ENCODE measurements around the gene PDE6C. TPM values are rescaled to one million over a fixed set of nuclear protein-coding genes. Genes with fewer than 3 reads are reported as not detected.

PDE6C gene
- total RNA-seq, 6 donors from 2014 or later: not detected

- DNase-seq (no peak), ATAC-seq (ENCODE audit: low FRiP score in 2 of 2) (no peak)
- TF ChIP-seq POLR2A (IDR thresholded peaks at IDR 0.05) (no peak), CTCF (IDR thresholded peaks at IDR 0.05) (no peak), POLR2AphosphoS5 (IDR thresholded peaks at IDR 0.05) (no peak), EP300 (IDR thresholded peaks at IDR 0.05) (no peak)
- Histone ChIP-seq H3K27me3 (no peaks in the 10 kb centered on the region), H3K27ac (no peak overlapping the region), H3K4me1 (peaks cover 0 to 7% (median 5%) of the 10 kb centered on the region in 4 donors), H3K36me3 (no peaks in the 10 kb centered on the region), H3K9me3 (no peaks in the 10 kb centered on the region), H3K4me3 (no peak overlapping the region)
These were observed 95.3 kb downstream of the PDE6C start for GRCh38 chr10:93707623-93708022.

- TF ChIP-seq POLR2A (IDR thresholded peaks at IDR 0.05) (no peak), EP300 (IDR thresholded peaks at IDR 0.05) (no peak), CTCF (IDR thresholded peaks at IDR 0.05) (no peak), POLR2AphosphoS5 (IDR thresholded peaks at IDR 0.05) (no peak)
- Histone ChIP-seq H3K4me1 (no peaks in the 10 kb centered on the region), H3K4me3 (no peak overlapping the region), H3K36me3 (no peaks in the 10 kb centered on the region), H3K27ac (no peak overlapping the region), H3K27me3 (no peaks in the 10 kb centered on the region), H3K9me3 (no peaks in the 10 kb centered on the region)
- DNase-seq (no peak), ATAC-seq (ENCODE audit: low FRiP score in 2 of 2) (no peak)
- WGBS, 2 donors: 65 to 67% methylated on average over 5 of the region's 5 CpGs
These were observed 98.1 kb downstream of the PDE6C start for GRCh38 chr10:93710333-93710909.

GRCh38 chr10:93711891-93712290 lies 99.6 kb downstream of the PDE6C start:
- Histone ChIP-seq H3K27ac (no peak overlapping the region), H3K4me3 (no peak overlapping the region), H3K4me1 (no peaks in the 10 kb centered on the region), H3K36me3 (no peaks in the 10 kb centered on the region), H3K27me3 (no peaks in the 10 kb centered on the region), H3K9me3 (no peaks in the 10 kb centered on the region)
- DNase-seq (no peak), ATAC-seq (ENCODE audit: low FRiP score in 2 of 2) (no peak)
- TF ChIP-seq EP300 (IDR thresholded peaks at IDR 0.05): no peak
- WGBS, 2 donors: 61% methylated on average over 3 of the region's 3 CpGs

- Histone ChIP-seq H3K4me1 (no peaks in the 10 kb centered on the region), H3K36me3 (no peaks in the 10 kb centered on the region), H3K27me3 (no peaks in the 10 kb centered on the region), H3K9me3 (no peaks in the 10 kb centered on the region), H3K4me3 (no peak overlapping the region), H3K27ac (no peak overlapping the region)
- WGBS, 2 donors: 55 to 89% methylated on average over 2 of the region's 2 CpGs
- DNase-seq (no peak), ATAC-seq (ENCODE audit: low FRiP score in 2 of 2) (no peak)
- TF ChIP-seq POLR2AphosphoS5 (IDR thresholded peaks at IDR 0.05) (no peak), CTCF (IDR thresholded peaks at IDR 0.05) (no peak), POLR2A (IDR thresholded peaks at IDR 0.05) (no peak), EP300 (IDR thresholded peaks at IDR 0.05) (no peak)
These were observed 100.3 kb downstream of the PDE6C start for GRCh38 chr10:93712593-93712992.

- 81 to 88% methylated on average over 5 of the region's 5 CpGs for WGBS, 2 donors
- ATAC-seq (ENCODE audit: low FRiP score in 2 of 2) (no peak), DNase-seq (no peak)
- Histone ChIP-seq H3K4me3 (no peak overlapping the region), H3K9me3 (no peaks in the 10 kb centered on the region), H3K27me3 (no peaks in the 10 kb centered on the region), H3K4me1 (no peaks in the 10 kb centered on the region), H3K27ac (no peak overlapping the region), H3K36me3 (no peaks in the 10 kb centered on the region)
- TF ChIP-seq EP300 (IDR thresholded peaks at IDR 0.05) (no peak), POLR2A (IDR thresholded peaks at IDR 0.05) (no peak), POLR2AphosphoS5 (IDR thresholded peaks at IDR 0.05) (no peak), CTCF (IDR thresholded peaks at IDR 0.05) (no peak)
These were observed 103.0 kb downstream of the PDE6C start for GRCh38 chr10:93715345-93715744.

Other genes with a start within 250 kb of the PDE6C start
- 100 to 1,000 TPM in 4 of 6 donors, 10 to 100 TPM in 2; 83.9 to 168 (median 129) TPM for gene MYOF, start 130.2 kb upstream of the PDE6C start, total RNA-seq
- 1 to 10 TPM in 5 of 6 donors, not detected in 1; 1.3 to 3.3 (median 2.3) TPM for gene CEP55, start 115.9 kb upstream of the PDE6C start, total RNA-seq
- gene FFAR4, start 45.9 kb upstream of the PDE6C start, total RNA-seq: 10 to 100 TPM in 2 of 6 donors, 1 to 10 TPM in 4; 2.4 to 18.1 (median 7.6) TPM
- 10 to 100 TPM; 11.5 to 50.7 (median 28.3) TPM for gene RBP4, start 11.3 kb upstream of the PDE6C start, total RNA-seq
- gene FRA10AC1, start 90.1 kb downstream of the PDE6C start, total RNA-seq: 10 to 100 TPM in 3 of 6 donors, 1 to 10 TPM in 3; 7.4 to 28.9 (median 12.2) TPM
- not detected for gene LGI1, start 145.4 kb downstream of the PDE6C start, total RNA-seq